ENCODE measurements around the gene KIF25. TPM values are rescaled to one million over a fixed set of nuclear protein-coding genes. Genes with fewer than 3 reads are reported as not detected.
A peak's percentile ranks its signal among the peaks of the same experiment; 100 is the strongest.

The KIF25 gene
- total RNA-seq (under 1 TPM in 1 of 5 experiments, not detected in 4; 0.86 TPM), polyA plus RNA-seq (not detected), total RNA-seq (not detected)

- Mint-ChIP-seq H3K4me3 (peak within 1 kb of the TSS in 3 of 10 donors; percentile 2 to 74 (median 67)), H3K36me3 (peaks cover 0 to 7% (median 0%) of the 10 kb centered on the region in 5 donors)
Observed at GRCh38 chr6:167997642-167998041, at the start of gene KIF25. Gene KIF25, plus strand, starts transcription at chr6:167997671. Its CDS starts 31,915 bp downstream, at chr6:168029586.

GRCh38 chr6:167947716-167948115, 49.8 kb upstream of the KIF25 start:
- ATAC-seq = no peak
- peaks cover 0 to 8% (median 0%) of the 10 kb centered on the region in 5 donors for H3K36me3 Mint-ChIP-seq
- no peak overlapping the region for H3K27ac Mint-ChIP-seq
- no peak overlapping the region for H3K4me3 Mint-ChIP-seq
- H3K27me3 Mint-ChIP-seq = no peaks in the 10 kb centered on the region
- H3K27me3 ChIP-seq (ENCODE audit: control insufficient read depth in 2 of 2, insufficient read depth in 2 of 2, low read length in 2 of 2) = no peaks in the 10 kb centered on the region
- no peak overlapping the region for H3K4me3 ChIP-seq (ENCODE audit: low read length)
- H3K9me3 ChIP-seq (ENCODE audit: control insufficient read depth in 2 of 3, low read length in 3 of 3) = no peaks in the 10 kb centered on the region
- H3K9me3 Mint-ChIP-seq = no peaks in the 10 kb centered on the region
- no peaks in the 10 kb centered on the region for H3K4me1 ChIP-seq (ENCODE audit: control insufficient read depth in 2 of 2, insufficient read depth in 2 of 2, low read length in 2 of 2)
- CTCF ChIA-PET = no interaction called here
- no peak overlapping the region for H3K27ac ChIP-seq (ENCODE audit: low read depth, low read length)
- no peaks in the 10 kb centered on the region for H3K4me1 Mint-ChIP-seq
- POLR2A ChIA-PET = no interaction called here
- no peaks in the 10 kb centered on the region for H3K36me3 ChIP-seq (ENCODE audit: control insufficient read depth in 2 of 3, insufficient read depth in 3 of 3, low read length in 3 of 3)
- no peak for DNase-seq
- intact Hi-C loops (cut with micrococcal nuclease) = no loop called here

More at GRCh38 chr6:167997642-167998041, at the start of gene KIF25:
- no peaks in the 10 kb centered on the region for H3K27me3 ChIP-seq (ENCODE audit: control insufficient read depth in 2 of 2, insufficient read depth in 2 of 2, low read length in 2 of 2)
- no peak within 1 kb of the TSS for H3K4me3 ChIP-seq (ENCODE audit: low read length)
- H3K9me3 ChIP-seq (ENCODE audit: control insufficient read depth in 2 of 3, low read length in 3 of 3) = no peaks in the 10 kb centered on the region
- DNase-seq (no peak), ATAC-seq (no peak)
- no peaks in the 10 kb centered on the region for H3K4me1 ChIP-seq (ENCODE audit: control insufficient read depth in 2 of 2, insufficient read depth in 2 of 2, low read length in 2 of 2)
- H3K27ac Mint-ChIP-seq = no peak within 1 kb of the TSS
- H3K4me1 Mint-ChIP-seq = peaks cover 0 to 7% (median 3%) of the 10 kb centered on the region in 7 donors
- H3K27me3 Mint-ChIP-seq = peaks cover 0 to 30% (median 12%) of the 10 kb centered on the region in 5 donors
- ChIA-PET CTCF (no interaction called here), POLR2A (no interaction called here)
- intact Hi-C loops (cut with micrococcal nuclease) = no loop called here
- H3K9me3 Mint-ChIP-seq = peaks cover 0 to 6% (median 0%) of the 10 kb centered on the region in 11 donors
- H3K36me3 ChIP-seq (ENCODE audit: control insufficient read depth in 2 of 3, insufficient read depth in 3 of 3, low read length in 3 of 3) = no peaks in the 10 kb centered on the region
- H3K27ac ChIP-seq (ENCODE audit: low read depth, low read length) = no peak within 1 kb of the TSS

- H3K4me3 Mint-ChIP-seq = no peak overlapping the region
- no peaks in the 10 kb centered on the region for H3K27me3 Mint-ChIP-seq
- DNase-seq (no peak), ATAC-seq (no peak)
- Histone ChIP-seq H3K27me3 (ENCODE audit: control insufficient read depth in 2 of 2, insufficient read depth in 2 of 2, low read length in 2 of 2) (no peaks in the 10 kb centered on the region), H3K27ac (ENCODE audit: low read depth, low read length) (no peak overlapping the region), H3K9me3 (ENCODE audit: control insufficient read depth in 2 of 3, low read length in 3 of 3) (no peaks in the 10 kb centered on the region), H3K4me1 (ENCODE audit: control insufficient read depth in 2 of 2, insufficient read depth in 2 of 2, low read length in 2 of 2) (no peaks in the 10 kb centered on the region), H3K36me3 (ENCODE audit: control insufficient read depth in 2 of 3, insufficient read depth in 3 of 3, low read length in 3 of 3) (no peaks in the 10 kb centered on the region), H3K4me3 (ENCODE audit: low read length) (no peak overlapping the region)
- H3K27ac Mint-ChIP-seq = no peak overlapping the region
- POLR2A ChIA-PET = no interaction called here
- intact Hi-C loops (cut with micrococcal nuclease) = no loop called here
- no peaks in the 10 kb centered on the region for H3K4me1 Mint-ChIP-seq
- H3K36me3 Mint-ChIP-seq = peaks cover 0 to 8% (median 0%) of the 10 kb centered on the region in 5 donors
- CTCF ChIA-PET = no interaction called here
- no peaks in the 10 kb centered on the region for H3K9me3 Mint-ChIP-seq
Observed at GRCh38 chr6:167948716-167949115, 48.8 kb upstream of the KIF25 start.

DNA sequence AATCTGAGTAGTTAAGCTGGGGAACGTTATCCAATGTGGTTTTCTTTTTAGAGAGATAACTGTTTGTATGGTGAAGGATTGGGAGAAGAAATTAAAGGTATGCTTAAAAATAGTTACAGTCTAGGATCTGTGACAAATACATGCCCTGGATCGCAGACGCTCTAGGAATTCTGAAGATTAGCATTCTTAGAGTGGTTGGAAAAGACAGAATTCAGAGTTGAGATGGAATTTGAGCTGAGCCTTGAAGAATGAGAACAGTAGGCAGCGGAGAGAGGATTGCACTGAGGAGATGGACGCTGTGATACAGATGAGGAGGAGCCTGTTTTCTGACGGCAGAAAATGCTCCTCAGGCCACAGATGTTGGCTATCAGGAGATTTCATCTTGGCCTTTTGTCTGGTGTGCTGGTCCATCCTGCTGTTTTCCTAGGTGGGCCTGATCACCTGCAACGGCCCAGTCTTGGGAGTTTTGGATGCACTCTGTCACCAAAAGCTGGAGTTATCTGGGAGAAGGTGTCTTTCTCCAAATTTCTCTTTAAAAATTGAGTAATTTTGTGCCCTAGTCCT, 48.3 kb upstream of the KIF25 start:
- H3K36me3 ChIP-seq (ENCODE audit: control insufficient read depth in 2 of 3, insufficient read depth in 3 of 3, low read length in 3 of 3) = no peaks in the 10 kb centered on the region
- no peaks in the 10 kb centered on the region for H3K27me3 Mint-ChIP-seq
- H3K4me3 ChIP-seq (ENCODE audit: low read length) = no peak overlapping the region
- no peak overlapping the region for H3K27ac Mint-ChIP-seq
- H3K4me1 Mint-ChIP-seq = no peaks in the 10 kb centered on the region
- ChIA-PET POLR2A (no interaction called here), CTCF (no interaction called here)
- intact Hi-C loops (cut with micrococcal nuclease) = no loop called here
- no peaks in the 10 kb centered on the region for H3K9me3 Mint-ChIP-seq
- no peaks in the 10 kb centered on the region for H3K27me3 ChIP-seq (ENCODE audit: control insufficient read depth in 2 of 2, insufficient read depth in 2 of 2, low read length in 2 of 2)
- H3K4me3 Mint-ChIP-seq = no peak overlapping the region
- no peak overlapping the region for H3K27ac ChIP-seq (ENCODE audit: low read depth, low read length)
- no peaks in the 10 kb centered on the region for H3K4me1 ChIP-seq (ENCODE audit: control insufficient read depth in 2 of 2, insufficient read depth in 2 of 2, low read length in 2 of 2)
- no peak for DNase-seq
- peaks cover 0 to 8% (median 0%) of the 10 kb centered on the region in 5 donors for H3K36me3 Mint-ChIP-seq
- no peak for ATAC-seq
- H3K9me3 ChIP-seq (ENCODE audit: control insufficient read depth in 2 of 3, low read length in 3 of 3) = no peaks in the 10 kb centered on the region

GRCh38 chr6:167951781-167952511, 45.5 kb upstream of the KIF25 start:
- H3K9me3 ChIP-seq (ENCODE audit: control insufficient read depth in 2 of 3, low read length in 3 of 3) = no peaks in the 10 kb centered on the region
- no peak overlapping the region for H3K4me3 ChIP-seq (ENCODE audit: low read length)
- ChIA-PET CTCF (no interaction called here), POLR2A (no interaction called here)
- Mint-ChIP-seq H3K9me3 (no peaks in the 10 kb centered on the region), H3K4me3 (no peak overlapping the region), H3K27me3 (no peaks in the 10 kb centered on the region), H3K36me3 (peaks cover 0 to 6% (median 0%) of the 10 kb centered on the region in 5 donors), H3K4me1 (no peaks in the 10 kb centered on the region), H3K27ac (no peak overlapping the region)
- ATAC-seq = no peak
- H3K36me3 ChIP-seq (ENCODE audit: control insufficient read depth in 2 of 3, insufficient read depth in 3 of 3, low read length in 3 of 3) = no peaks in the 10 kb centered on the region
- intact Hi-C loops (cut with micrococcal nuclease) = no loop called here
- no peaks in the 10 kb centered on the region for H3K4me1 ChIP-seq (ENCODE audit: control insufficient read depth in 2 of 2, insufficient read depth in 2 of 2, low read length in 2 of 2)
- H3K27me3 ChIP-seq (ENCODE audit: control insufficient read depth in 2 of 2, insufficient read depth in 2 of 2, low read length in 2 of 2) = no peaks in the 10 kb centered on the region
- H3K27ac ChIP-seq (ENCODE audit: low read depth, low read length) = no peak overlapping the region
- no peak for DNase-seq

DNA sequence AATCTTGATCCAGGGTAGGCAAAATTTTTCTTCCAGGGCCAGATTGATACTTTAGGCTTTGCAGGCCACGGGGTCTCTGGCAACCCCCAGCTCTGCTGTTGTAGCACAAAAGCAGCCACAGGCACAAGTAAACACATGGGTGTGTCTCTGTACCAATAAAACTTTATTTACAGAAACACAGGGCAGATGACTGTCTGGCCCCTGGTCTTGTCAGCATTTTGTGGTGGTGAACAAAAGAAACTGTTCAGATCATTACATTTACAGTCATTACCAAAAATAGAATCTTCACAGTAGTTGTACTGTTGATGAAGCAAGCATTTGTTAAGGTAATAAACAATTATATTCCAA, 45.0 kb upstream of the KIF25 start:
- H3K9me3 Mint-ChIP-seq = no peaks in the 10 kb centered on the region
- ChIA-PET CTCF (no interaction called here), POLR2A (no interaction called here)
- DNase-seq (no peak), ATAC-seq (no peak)
- no peak overlapping the region for H3K27ac Mint-ChIP-seq
- H3K4me1 Mint-ChIP-seq = no peaks in the 10 kb centered on the region
- H3K4me3 Mint-ChIP-seq = no peak overlapping the region
- Histone ChIP-seq H3K27ac (ENCODE audit: low read depth, low read length) (no peak overlapping the region), H3K4me3 (ENCODE audit: low read length) (no peak overlapping the region), H3K9me3 (ENCODE audit: control insufficient read depth in 2 of 3, low read length in 3 of 3) (no peaks in the 10 kb centered on the region), H3K36me3 (ENCODE audit: control insufficient read depth in 2 of 3, insufficient read depth in 3 of 3, low read length in 3 of 3) (no peaks in the 10 kb centered on the region), H3K4me1 (ENCODE audit: control insufficient read depth in 2 of 2, insufficient read depth in 2 of 2, low read length in 2 of 2) (no peaks in the 10 kb centered on the region), H3K27me3 (ENCODE audit: control insufficient read depth in 2 of 2, insufficient read depth in 2 of 2, low read length in 2 of 2) (no peaks in the 10 kb centered on the region)
- intact Hi-C loops (cut with micrococcal nuclease) = no loop called here
- H3K36me3 Mint-ChIP-seq = peaks cover 0 to 6% (median 0%) of the 10 kb centered on the region in 5 donors
- H3K27me3 Mint-ChIP-seq = no peaks in the 10 kb centered on the region

- CTCF ChIA-PET = no interaction called here
- ATAC-seq (no peak), DNase-seq (no peak)
- no peaks in the 10 kb centered on the region for H3K4me1 Mint-ChIP-seq
- H3K9me3 ChIP-seq (ENCODE audit: control insufficient read depth in 2 of 3, low read length in 3 of 3) = no peaks in the 10 kb centered on the region
- peaks cover 0 to 4% (median 0%) of the 10 kb centered on the region in 5 donors for H3K36me3 Mint-ChIP-seq
- no peak overlapping the region for H3K27ac Mint-ChIP-seq
- no peak overlapping the region for H3K4me3 Mint-ChIP-seq
- H3K27ac ChIP-seq (ENCODE audit: low read depth, low read length) = no peak overlapping the region
- intact Hi-C loops (cut with micrococcal nuclease) = no loop called here
- no peaks in the 10 kb centered on the region for H3K27me3 Mint-ChIP-seq
- no peaks in the 10 kb centered on the region for H3K9me3 Mint-ChIP-seq
- POLR2A ChIA-PET = no interaction called here
- no peaks in the 10 kb centered on the region for H3K27me3 ChIP-seq (ENCODE audit: control insufficient read depth in 2 of 2, insufficient read depth in 2 of 2, low read length in 2 of 2)
- H3K36me3 ChIP-seq (ENCODE audit: control insufficient read depth in 2 of 3, insufficient read depth in 3 of 3, low read length in 3 of 3) = no peaks in the 10 kb centered on the region
- no peak overlapping the region for H3K4me3 ChIP-seq (ENCODE audit: low read length)
- H3K4me1 ChIP-seq (ENCODE audit: control insufficient read depth in 2 of 2, insufficient read depth in 2 of 2, low read length in 2 of 2) = no peaks in the 10 kb centered on the region
Observed at GRCh38 chr6:167953551-167953950, 43.9 kb upstream of the KIF25 start.

All from naive thymus-derived CD4-positive, alpha-beta T cell (primary cell).